GM12878 (cell line): ENCODE data around the gene ZNF423. TPM values are rescaled to one million over a fixed set of nuclear protein-coding genes. Genes with fewer than 3 reads are reported as not detected.

Experiments
- ATAC-seq: fragments of 200-7000 bp; cut with Tn5 transposase; 3 replicates; pipeline ENCODE4 v1.9.1; 2020; ENCODE audit warnings: mild to moderate bottlenecking, moderate library complexity
- BruUV-seq: library from RNA; stranded (reverse); fragments of 400-500 nt; replicated peaks from 2 replicates; lab custom pipeline; 2021; lab: Mats Ljungman, UMichigan
- CTCF ChIA-PET: fragments of 300-600 bp; sonication (Branson Sonifier 250); formaldehyde crosslinking; extraction: SDS; loops from one replicate; lab custom pipeline; 2021; ENCODE audit warnings: inconsistent platforms; lab: Yijun Ruan, JAX
- POLR2A ChIA-PET: fragments of 350-600 bp; formaldehyde crosslinking; extraction: SDS; loops from one replicate; lab custom pipeline; 2021; ENCODE audit warnings: inconsistent platforms; lab: Charles Lee
- RAD21 ChIA-PET: fragments of 300-600 bp; sonication (Branson Sonifier 250); formaldehyde crosslinking; loops from one replicate; lab custom pipeline; 2023; ENCODE audit warnings: antibody characterized with exemption; ENCODE audit not compliant: unreplicated experiment; lab: Charles Lee
- SMC1A ChIA-PET: fragments of 300-600 bp; sonication (Branson Sonifier 250); formaldehyde crosslinking; loops from one replicate; lab custom pipeline; 2023; ENCODE audit not compliant: unreplicated experiment, uncharacterized antibody; lab: Charles Lee
- DNase-seq: peaks from one replicate; pipeline ENCODE4 v3.0.0-alpha.2; 2011; ENCODE audit warnings: low read depth, low spot score
- FAIRE-seq: peaks from 3 replicates; lab custom pipeline; 2011; peaks lifted over from hg19 to GRCh38; lab: Jason Lieb, UNC
- H2AFZ ChIP-seq: 2 replicates; pipeline ENCODE4 v1.6.0; 2011; ENCODE audit warnings: low read depth, low read length, control low read depth; ENCODE audit not compliant: control insufficient read depth
- H3K27ac ChIP-seq: 2 replicates; pipeline ENCODE4 v1.5.1; 2011; ENCODE audit warnings: control low read depth; ENCODE audit not compliant: control insufficient read depth, insufficient read depth
- H3K27me3 ChIP-seq, 2 experiments: replicated peaks in 1 of 2; 2 replicates each; pipeline versions ENCODE4 v1.6.0 to v1.6.1; 2011; ENCODE audit warnings: low read length in 1 of 2; ENCODE audit not compliant: control insufficient read depth in 2 of 2, insufficient read depth in 2 of 2
- H3K36me3 ChIP-seq, 2 experiments: 2 replicates each; pipeline ENCODE4 v1.5.1; 2011; ENCODE audit warnings: low read length in 1 of 2; ENCODE audit not compliant: control insufficient read depth in 2 of 2, insufficient read depth in 2 of 2
- H3K4me1 ChIP-seq: 2 replicates; pipeline ENCODE4 v1.6.1; 2011; ENCODE audit warnings: mild to moderate bottlenecking, low read length, moderate library complexity, mixed read lengths; ENCODE audit not compliant: control insufficient read depth, insufficient read depth
- H3K4me2 ChIP-seq: 2 replicates; pipeline ENCODE4 v1.6.0; 2011; ENCODE audit warnings: control low read depth; ENCODE audit not compliant: control insufficient read depth, insufficient read depth
- H3K4me3 ChIP-seq: fragments of 200-600 bp; sonication (generic); 2 replicates; pipeline ENCODE4 v1.5.1; 2016
- H3K79me2 ChIP-seq: 2 replicates; pipeline ENCODE4 v1.6.0; 2011; ENCODE audit warnings: low read length; ENCODE audit not compliant: control insufficient read depth, insufficient read depth
- H3K9ac ChIP-seq: 2 replicates; pipeline ENCODE4 v1.8.0; 2011; ENCODE audit warnings: low read length, control low read depth, mixed read lengths; ENCODE audit not compliant: control insufficient read depth, insufficient read depth
- H3K9me3 ChIP-seq: replicated peaks from 3 replicates; pipeline ENCODE4 v1.5.1; 2011; ENCODE audit warnings: mild to moderate bottlenecking, low read length; ENCODE audit not compliant: control insufficient read depth, insufficient read depth
- H4K20me1 ChIP-seq: 2 replicates; pipeline ENCODE4 v1.6.0; 2011; ENCODE audit not compliant: control insufficient read depth, insufficient read depth
- ASH2L ChIP-seq: fragments of 300-600, 200-600 bp; sonication (generic); IDR thresholded peaks from 2 replicates; pipeline ENCODE4 v1.6.1; 2017; ENCODE audit warnings: low read depth, mild to moderate bottlenecking, borderline replicate concordance
- ATF7 ChIP-seq: fragments of 450-650 bp; IDR thresholded peaks from 2 replicates; pipeline ENCODE4 v1.6.1; 2016; ENCODE audit warnings: low read depth, mild to moderate bottlenecking
- CEBPB ChIP-seq, 2 experiments: fragments of 150-350 bp in 1 of 2; IDR thresholded peaks; 2 replicates each; pipeline ENCODE4 v1.6.1; 2012 to 2014; ENCODE audit warnings: low read depth in 2 of 2, low read length in 2 of 2, borderline replicate concordance in 1 of 2, inconsistent platforms in 1 of 2
- E2F4 ChIP-seq: IDR thresholded peaks from 2 replicates; pipeline ENCODE4 v1.6.1; 2012; ENCODE audit warnings: low read depth, low read length, improper control_type of control experiment
- EGR1 ChIP-seq, 2 experiments: IDR thresholded peaks; 1 replicate in 1 of 2; 2 replicates in 1 of 2; pipeline ENCODE4 v1.6.1; 2011 to 2012; ENCODE audit warnings: low read depth in 2 of 2, low read length in 2 of 2, borderline replicate concordance in 1 of 2, mild to moderate bottlenecking in 1 of 2, moderate library complexity in 1 of 2
- GABPA ChIP-seq: IDR thresholded peaks from 2 replicates; pipeline ENCODE4 v1.6.1; 2014; ENCODE audit warnings: antibody characterized with exemption, low read depth, mild to moderate bottlenecking, inconsistent platforms
- HDAC6 ChIP-seq: fragments of 200-600 bp; sonication (generic); IDR thresholded peaks from one replicate; pipeline ENCODE4 v1.8.0; 2017; ENCODE audit warnings: antibody characterized with exemption; ENCODE audit not compliant: unreplicated experiment
- HSF1 ChIP-seq: fragments of 150-350 bp; IDR thresholded peaks from 2 replicates; pipeline ENCODE4 v1.6.1; 2014; ENCODE audit warnings: mild to moderate bottlenecking, low read depth, low read length
- MTA2 ChIP-seq: fragments of 450-650 bp; IDR thresholded peaks from 2 replicates; pipeline ENCODE4 v1.6.1; 2016; ENCODE audit warnings: low read depth, mild to moderate bottlenecking, moderate library complexity
- NFXL1 ChIP-seq: fragments of 450-650 bp; IDR thresholded peaks from 2 replicates; pipeline ENCODE4 v1.6.1; 2017; ENCODE audit warnings: antibody characterized with exemption, mild to moderate bottlenecking, borderline replicate concordance
- NR2C2 ChIP-seq: IDR thresholded peaks from 2 replicates; pipeline ENCODE4 v1.6.1; 2011; ENCODE audit warnings: borderline replicate concordance, low read depth; ENCODE audit not compliant: control insufficient read depth, insufficient read length
- POLR2AphosphoS5 ChIP-seq: IDR thresholded peaks from 2 replicates; pipeline ENCODE4 v1.6.1; 2011; ENCODE audit warnings: mild to moderate bottlenecking, low read length, inconsistent platforms
- SMC3 ChIP-seq: IDR thresholded peaks from 2 replicates; pipeline ENCODE4 v1.6.1; 2011; ENCODE audit warnings: low read length, improper control_type of control experiment, borderline replicate concordance
- TARDBP ChIP-seq: IDR thresholded peaks from 2 replicates; pipeline ENCODE4 v1.6.1; 2016; ENCODE audit warnings: borderline replicate concordance
- TCF7 ChIP-seq: IDR thresholded peaks from 2 replicates; pipeline ENCODE4 v1.6.1; 2014; ENCODE audit warnings: antibody characterized with exemption, borderline replicate concordance
- USF2 ChIP-seq: IDR thresholded peaks from 2 replicates; pipeline ENCODE4 v1.6.1; 2011; ENCODE audit warnings: low read depth, low read length, improper control_type of control experiment, borderline replicate concordance
- WGBS: methylation state at CpG from one replicate; pipeline ENCODE4 v1.1.6; 2016; ENCODE audit warnings: low lambda C conversion rate; ENCODE audit not compliant: insufficient replicate concordance, insufficient coverage; ENCODE audit errors: missing lambda C conversion rate; 5-methylcytosine and 5-hydroxymethylcytosine counted together
- in situ Hi-C: fragments of 300-500 bp; cut with MboI; formaldehyde crosslinking; loops from 9 replicates; pipeline ENCODE4 v1.14.3; 2018; ENCODE audit warnings: mixed read lengths
- intact Hi-C: fragments of 100-400 bp; cut with micrococcal nuclease; formaldehyde crosslinking; loops from one replicate; pipeline ENCODE4 v1.14.2; 2022; ENCODE audit not compliant: unreplicated experiment
- polyA plus RNA-seq, 11 experiments: library from polyadenylated mRNA; depleted of rRNA in 4 of 11; unstranded in 6 of 11; stranded (reverse) in 5 of 11; fragments of >200 nt; fragmentation: Nextera tagmentation in 4 of 11; fragmentation: Illumina TruSeq in 1 of 11; extraction: Ambion mirVana in 4 of 11; extraction: Trizol in 1 of 11; gene quantifications; 1 replicate in 1 of 11; 2 replicates in 10 of 11; pipeline versions ENCODE4 v1.2.1 to v1.2.3, GENCODE V29; 2011 to 2016; ENCODE audit warnings: inconsistent platforms in 2 of 11, missing spikeins in 2 of 11, low read depth in 1 of 11
- total RNA-seq, 4 experiments: library from RNA; depleted of rRNA in 3 of 4; stranded (reverse); fragments of >200 nt in 3 of 4; fragmentation: Illumina TruSeq in 1 of 4; extraction: Trizol in 1 of 4; gene quantifications; 2 replicates each; pipeline versions ENCODE4 v1.2.1 to v1.2.3, GENCODE V29; 2013 to 2021

Gene ZNF423
- total and polyA plus RNA-seq, 10 of the 15 experiments (the other 5 are each of a cell fraction or from before 2014, with no cell fraction given): 0.03 to 0.64 (median 0.10) TPM

GRCh38 chr16:49664221-49665215, 191.4 kb downstream of the ZNF423 start:
- no peaks in the 10 kb centered on the region for H3K9me3 ChIP-seq
- ChIA-PET RAD21 (no interaction called here), SMC1A (no interaction called here), POLR2A (no interaction called here), CTCF (interaction anchor here (0.6 kb wide), 1 partner anchor 350 kb away, joined by 4 read pairs; no protein-coding TSS in a partner anchor)
- intact Hi-C loops (no loop called here), in situ Hi-C loops (no loop called here)
- 32% methylated on average over 31 of the region's 37 CpGs for whole genome bisulfite sequencing
- H2AFZ ChIP-seq: no peak overlapping the region
- H3K36me3 ChIP-seq: no peaks in the 10 kb centered on the region
- no peaks in the 10 kb centered on the region for H3K4me1 ChIP-seq
- FAIRE-seq (no peak), ATAC-seq (no peak), DNase-seq (no peak)
- no peak overlapping the region for H3K9ac ChIP-seq
- H3K27ac ChIP-seq: no peak overlapping the region
- no peaks in the 10 kb centered on the region for H3K79me2 ChIP-seq
- no peak overlapping the region for H3K4me2 ChIP-seq
- H3K27me3 ChIP-seq: no peaks in the 10 kb centered on the region; a peak in 2 of 4 replicates
- H4K20me1 ChIP-seq: no peaks in the 10 kb centered on the region
- no TSS peak for BruUV-seq
- TF ChIP-seq NR2C2 (no peak), USF2 (no peak), EGR1 (IDR thresholded peaks at IDR 0.05; ENCODE audit: borderline replicate concordance in 1 of 2, low read depth in 2 of 2, low read length in 2 of 2) (no peak), E2F4 (no peak), GABPA (no peak), NFXL1 (no peak), HSF1 (no peak), MTA2 (no peak), TCF7 (no peak), HDAC6 (no peak), ATF7 (no peak), CEBPB (IDR thresholded peaks at IDR 0.05; ENCODE audit: borderline replicate concordance in 1 of 2, low read depth in 2 of 2, low read length in 2 of 2) (no peak), ASH2L (no peak), POLR2AphosphoS5 (no peak), SMC3 (no peak), TARDBP (no peak)
- H3K4me3 ChIP-seq: no peak overlapping the region
